Left ventricle myocardium inferior (tissue), 1 donor: ENCODE results near the gene CENPT. TPM values are rescaled to one million over a fixed set of nuclear protein-coding genes. Genes with fewer than 3 reads are reported as not detected.
A peak's percentile ranks its signal among the peaks of the same experiment; 100 is the strongest.

Source experiments
- DNase-seq: peaks from one replicate; pipeline ENCODE4 v3.0.0-alpha.2; 2020
- H3K27ac ChIP-seq: fragments of 200-600 bp; replicated peaks from 2 replicates; pipeline ENCODE4 v1.8.0; 2021
- H3K27me3 ChIP-seq: fragments of 200-600 bp; 2 replicates; pipeline ENCODE4 v1.8.0; 2021; ENCODE audit warnings: low read depth
- H3K36me3 ChIP-seq: fragments of 200-600 bp; 2 replicates; pipeline ENCODE4 v1.8.0; 2021
- H3K4me1 ChIP-seq: fragments of 200-600 bp; 2 replicates; pipeline ENCODE4 v1.8.0; 2021
- H3K4me3 ChIP-seq: fragments of 200-600 bp; 2 replicates; pipeline ENCODE4 v1.8.0; 2021; ENCODE audit warnings: mild to moderate bottlenecking, moderate library complexity
- H3K9me3 ChIP-seq: fragments of 200-600 bp; replicated peaks from 2 replicates; pipeline ENCODE4 v1.8.0; 2021
- intact Hi-C: fragments of 100-400 bp; cut with micrococcal nuclease; formaldehyde crosslinking; loops from one replicate; pipeline ENCODE4 v1.11.0; 2022
- total RNA-seq: library from RNA; stranded (reverse); fragmentation: NEBNext Ultra II Directional; extraction: Animal tissue kit (Norgen Biotek cat#: 25700); gene quantifications from one replicate; pipeline ENCODE4 v1.2.1, GENCODE V29; 2021
- TF ChIP-seq, protein P1 (sequence below): fragments of 200-600 bp; IDR thresholded peaks from 2 replicates; pipeline ENCODE4 v1.8.0; 2021; ENCODE audit warnings: antibody characterized with exemption, mild to moderate bottlenecking, borderline replicate concordance
- donor health status: DM: no; HTN: yes; CAD: no; lungs with severe emphysema.

CENPT gene
- total RNA-seq, 1 donor from 2014 or later: 20.2 TPM

DNA sequence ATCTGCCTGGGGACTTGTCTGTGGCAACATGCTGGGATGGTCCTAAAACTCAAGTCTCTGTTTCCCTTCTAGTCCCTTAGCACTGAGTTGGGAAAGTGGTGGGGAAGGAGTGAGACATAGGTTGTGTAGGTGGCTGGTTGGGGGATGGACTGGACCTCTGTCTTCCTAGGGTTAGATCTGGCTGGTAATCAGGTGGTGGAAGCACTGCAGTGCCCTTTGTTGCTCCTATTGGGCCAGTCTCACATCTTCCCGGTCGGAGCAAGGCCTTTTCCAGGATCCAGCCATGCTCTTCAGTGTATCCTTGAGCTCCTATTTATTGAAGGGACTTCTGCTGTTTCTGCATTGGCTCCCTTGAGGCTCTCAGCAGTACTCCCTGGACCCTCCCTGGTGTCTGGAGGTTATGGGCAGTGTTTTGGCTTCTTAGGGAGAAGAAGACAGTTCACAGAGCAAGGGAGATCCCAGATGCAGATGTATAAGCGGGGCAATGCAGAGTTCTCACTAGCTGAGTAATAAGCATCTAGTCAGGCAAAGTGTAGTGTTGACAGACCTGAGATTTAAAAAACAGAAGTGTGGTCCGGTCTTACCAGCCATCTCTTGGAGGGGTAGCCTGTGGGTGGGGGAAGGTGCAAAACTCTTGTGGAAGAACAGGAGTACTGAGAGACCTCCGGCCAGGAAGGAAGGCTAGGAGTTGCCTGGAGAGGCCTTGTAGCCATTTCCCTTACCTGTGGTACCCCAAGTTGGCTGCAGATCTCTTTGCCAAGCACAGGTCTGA, 2.0 kb downstream of the CENPT start:
- peaks cover 4% of the 10 kb centered on the region for H3K36me3 ChIP-seq
- no peaks in the 10 kb centered on the region for H3K27me3 ChIP-seq
- TF ChIP-seq, protein P1, sequence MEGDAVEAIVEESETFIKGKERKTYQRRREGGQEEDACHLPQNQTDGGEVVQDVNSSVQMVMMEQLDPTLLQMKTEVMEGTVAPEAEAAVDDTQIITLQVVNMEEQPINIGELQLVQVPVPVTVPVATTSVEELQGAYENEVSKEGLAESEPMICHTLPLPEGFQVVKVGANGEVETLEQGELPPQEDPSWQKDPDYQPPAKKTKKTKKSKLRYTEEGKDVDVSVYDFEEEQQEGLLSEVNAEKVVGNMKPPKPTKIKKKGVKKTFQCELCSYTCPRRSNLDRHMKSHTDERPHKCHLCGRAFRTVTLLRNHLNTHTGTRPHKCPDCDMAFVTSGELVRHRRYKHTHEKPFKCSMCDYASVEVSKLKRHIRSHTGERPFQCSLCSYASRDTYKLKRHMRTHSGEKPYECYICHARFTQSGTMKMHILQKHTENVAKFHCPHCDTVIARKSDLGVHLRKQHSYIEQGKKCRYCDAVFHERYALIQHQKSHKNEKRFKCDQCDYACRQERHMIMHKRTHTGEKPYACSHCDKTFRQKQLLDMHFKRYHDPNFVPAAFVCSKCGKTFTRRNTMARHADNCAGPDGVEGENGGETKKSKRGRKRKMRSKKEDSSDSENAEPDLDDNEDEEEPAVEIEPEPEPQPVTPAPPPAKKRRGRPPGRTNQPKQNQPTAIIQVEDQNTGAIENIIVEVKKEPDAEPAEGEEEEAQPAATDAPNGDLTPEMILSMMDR: no peak
- peak overlapping the region; percentile 99 for H3K27ac ChIP-seq
- H3K9me3 ChIP-seq: no peaks in the 10 kb centered on the region
- intact Hi-C loops: no loop called here
- H3K4me3 ChIP-seq: peak overlapping the region; percentile 82
- no peak for DNase-seq
- peaks cover 76% of the 10 kb centered on the region for H3K4me1 ChIP-seq

DNA sequence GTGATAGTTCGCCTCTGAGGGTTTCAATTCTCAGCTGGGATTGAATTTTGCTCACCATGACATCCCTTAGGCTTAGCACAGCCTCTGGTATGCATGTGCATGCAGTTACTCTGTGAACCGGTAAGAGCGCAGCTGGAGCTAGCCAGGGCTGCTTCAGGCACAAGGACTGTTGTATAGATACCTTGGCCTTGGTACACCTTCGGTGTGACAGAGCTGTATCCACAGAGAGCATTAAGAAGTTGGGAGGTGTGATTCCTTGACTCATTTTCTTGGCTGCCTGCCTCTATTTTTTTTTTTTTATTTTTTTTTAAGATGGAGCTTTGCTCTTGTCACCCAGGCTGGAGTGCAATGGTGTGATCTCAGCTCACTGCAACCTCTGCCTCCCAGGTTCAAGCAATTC, 3.0 kb downstream of the CENPT start:
- intact Hi-C loops: no loop called here
- H3K36me3 ChIP-seq: peaks cover 4% of the 10 kb centered on the region
- DNase-seq: no peak
- no peaks in the 10 kb centered on the region for H3K27me3 ChIP-seq
- TF ChIP-seq, protein P1: peak; percentile 21
- peaks cover 75% of the 10 kb centered on the region for H3K4me1 ChIP-seq
- H3K27ac ChIP-seq: peak overlapping the region; percentile 99
- peak overlapping the region; percentile 82 for H3K4me3 ChIP-seq
- no peaks in the 10 kb centered on the region for H3K9me3 ChIP-seq

DNA sequence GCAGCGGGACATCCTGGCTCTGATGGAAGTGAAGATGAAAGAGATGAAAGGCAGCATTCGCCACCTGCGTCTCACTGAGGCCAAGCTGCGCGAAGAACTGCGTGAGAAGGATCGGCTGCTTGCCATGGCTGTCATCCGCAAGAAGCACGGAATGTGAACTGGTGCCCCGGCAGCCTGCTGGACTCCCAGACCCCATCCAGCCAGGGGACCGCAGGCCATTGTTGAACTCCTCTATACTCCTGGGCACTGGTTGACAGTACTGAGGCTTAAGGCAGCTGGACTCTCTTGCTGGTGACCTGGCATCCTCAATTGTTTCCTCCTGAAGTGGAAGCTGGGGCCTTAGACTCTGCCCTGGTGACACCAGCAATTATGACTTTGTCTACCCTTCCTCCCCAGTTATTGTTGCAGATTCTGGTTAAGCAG, 4.1 kb downstream of the CENPT start:
- Histone ChIP-seq H3K36me3 (peaks cover 4% of the 10 kb centered on the region), H3K27ac (peak overlapping the region; percentile 99), H3K4me3 (peak overlapping the region; percentile 82), H3K4me1 (peaks cover 63% of the 10 kb centered on the region), H3K27me3 (no peaks in the 10 kb centered on the region), H3K9me3 (no peaks in the 10 kb centered on the region)
- TF ChIP-seq, protein P1: no peak
- DNase-seq: no peak
- intact Hi-C loops: no loop called here

DNA sequence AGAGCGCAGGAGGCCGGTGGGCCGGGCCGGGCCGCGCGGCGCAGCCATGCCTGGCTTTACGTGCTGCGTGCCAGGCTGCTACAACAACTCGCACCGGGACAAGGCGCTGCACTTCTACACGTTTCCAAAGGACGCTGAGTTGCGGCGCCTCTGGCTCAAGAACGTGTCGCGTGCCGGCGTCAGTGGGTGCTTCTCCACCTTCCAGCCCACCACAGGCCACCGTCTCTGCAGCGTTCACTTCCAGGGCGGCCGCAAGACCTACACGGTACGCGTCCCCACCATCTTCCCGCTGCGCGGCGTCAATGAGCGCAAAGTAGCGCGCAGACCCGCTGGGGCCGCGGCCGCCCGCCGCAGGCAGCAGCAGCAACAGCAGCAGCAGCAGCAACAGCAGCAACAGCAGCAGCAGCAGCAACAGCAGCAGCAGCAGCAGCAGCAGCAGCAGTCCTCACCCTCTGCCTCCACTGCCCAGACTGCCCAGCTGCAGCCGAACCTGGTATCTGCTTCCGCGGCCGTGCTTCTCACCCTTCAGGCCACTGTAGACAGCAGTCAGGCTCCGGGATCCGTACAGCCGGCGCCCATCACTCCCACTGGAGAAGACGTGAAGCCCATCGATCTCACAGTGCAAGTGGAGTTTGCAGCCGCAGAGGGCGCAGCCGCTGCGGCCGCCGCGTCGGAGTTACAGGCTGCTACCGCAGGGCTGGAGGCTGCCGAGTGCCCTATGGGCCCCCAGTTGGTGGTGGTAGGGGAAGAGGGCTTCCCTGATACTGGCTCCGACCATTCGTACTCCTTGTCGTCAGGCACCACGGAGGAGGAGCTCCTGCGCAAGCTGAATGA, 4.8 kb downstream of the CENPT start:
- no peaks in the 10 kb centered on the region for H3K27me3 ChIP-seq
- H3K9me3 ChIP-seq: no peaks in the 10 kb centered on the region
- TF ChIP-seq, protein P1: peak; percentile 40
- H3K36me3 ChIP-seq: peaks cover 4% of the 10 kb centered on the region
- H3K4me1 ChIP-seq: peaks cover 57% of the 10 kb centered on the region
- peak overlapping the region; percentile 82 for H3K4me3 ChIP-seq
- DNase-seq: peak; percentile 65
- peak overlapping the region; percentile 99 for H3K27ac ChIP-seq
- intact Hi-C loops: no loop called here

DNA sequence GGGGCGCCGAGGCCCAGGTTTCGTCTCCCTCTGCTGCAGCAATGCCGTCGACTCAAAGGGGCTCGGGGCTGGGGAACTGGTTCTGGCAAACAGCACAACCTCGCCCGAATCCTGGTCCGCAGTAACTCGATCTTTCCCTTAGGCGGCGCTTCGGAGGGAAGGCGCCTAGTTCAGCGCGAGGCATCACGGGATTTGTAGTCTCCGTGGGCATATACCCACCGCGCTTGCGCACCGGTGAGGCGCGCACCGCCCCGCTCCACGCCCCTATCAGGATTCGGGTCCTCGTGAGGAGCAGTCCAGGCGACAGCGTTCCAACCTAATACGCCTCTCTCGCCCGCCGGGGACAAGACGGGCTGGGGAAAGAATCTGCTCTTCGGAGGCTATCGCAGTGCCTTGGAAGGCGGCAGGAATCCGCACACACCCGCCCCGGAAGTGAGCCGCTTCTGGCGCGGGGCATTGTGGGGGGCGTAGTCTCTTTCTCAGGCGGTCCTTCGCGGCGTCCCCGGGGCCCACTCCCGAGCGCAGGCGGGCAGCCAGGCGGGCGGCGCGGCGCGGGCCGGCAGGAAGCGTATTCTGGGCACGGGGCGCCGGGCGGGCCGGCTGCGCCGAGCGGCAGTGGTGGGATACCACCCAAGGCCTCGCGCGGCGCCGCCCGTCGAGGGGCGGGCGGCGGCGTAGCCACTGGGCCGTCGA, 5.5 kb downstream of the CENPT start, which contains the start of gene THAP11:
Gene THAP11 (plus strand): TSS at position 505 of the 693 bp plus-strand sequence. CDS start 235 bp downstream, outside the sequence.
- intact Hi-C loops: no loop called here
- Histone ChIP-seq H3K4me3 (peak within 1 kb of the TSS; percentile 82), H3K4me1 (peaks cover 49% of the 10 kb centered on the region), H3K27me3 (no peaks in the 10 kb centered on the region), H3K27ac (peak within 1 kb of the TSS; percentile 99), H3K9me3 (no peaks in the 10 kb centered on the region), H3K36me3 (peaks cover 4% of the 10 kb centered on the region)
- TF ChIP-seq, protein P1: peak; percentile 88
- DNase-seq: peak; percentile 92
